Naive B cell (primary cell): ENCODE data around the gene MFSD6. TPM values are rescaled to one million over a fixed set of nuclear protein-coding genes. Genes with fewer than 3 reads are reported as not detected.

Experiments used
- ATAC-seq, 2 donors: fragments of 150-1000 bp; cut with Tn5 transposase; 2 replicates each; pipeline ENCODE4 v1.10.0; 2021; ENCODE audit warnings: low read depth in 2 of 2, mild to moderate bottlenecking in 2 of 2, moderate library complexity in 2 of 2
- DNase-seq: peaks from one replicate; pipeline ENCODE4 v3.0.0; 2022
- H3K27ac Mint-ChIP-seq, 6 donors: one replicate each; pipeline ENCODE4 v1.8.0; 2020 to 2022; ENCODE audit warnings: mild to moderate bottlenecking in 6 of 6, mixed read lengths in 6 of 6, moderate library complexity in 5 of 6, inconsistent platforms in 2 of 6
- H3K27me3 Mint-ChIP-seq, 3 donors: one replicate each; pipeline ENCODE4 v1.8.0; 2021 to 2022; ENCODE audit warnings: mixed read lengths in 3 of 3, mild to moderate bottlenecking in 1 of 3
- H3K36me3 Mint-ChIP-seq, 2 donors: one replicate each; pipeline ENCODE4 v1.8.0; 2020 to 2022; ENCODE audit warnings: mixed read lengths in 2 of 2, inconsistent platforms in 1 of 2, mild to moderate bottlenecking in 1 of 2
- H3K4me1 Mint-ChIP-seq, 3 donors: one replicate each; pipeline ENCODE4 v1.8.0; 2020 to 2022; ENCODE audit warnings: mixed read lengths in 3 of 3, inconsistent platforms in 1 of 3, mild to moderate bottlenecking in 1 of 3, moderate library complexity in 1 of 3
- H3K4me3 Mint-ChIP-seq, 8 donors: one replicate each; pipeline ENCODE4 v1.8.0; 2020 to 2022; ENCODE audit warnings: mild to moderate bottlenecking in 8 of 8, mixed read lengths in 8 of 8, moderate library complexity in 8 of 8, inconsistent platforms in 2 of 8
- H3K9me3 Mint-ChIP-seq, 7 donors: one replicate each; pipeline ENCODE4 v1.8.0; 2020 to 2022; ENCODE audit warnings: mixed read lengths in 7 of 7, mild to moderate bottlenecking in 5 of 7, inconsistent platforms in 2 of 7, moderate library complexity in 1 of 7
- polyA plus RNA-seq, 6 donors: library from polyadenylated mRNA; unstranded; fragments of 300-500 nt; fragmentation: Illumina TruSeq; gene quantifications; one replicate each; pipeline ENCODE4 v1.2.3, GENCODE V29; 2021; ENCODE audit warnings: low read depth in 6 of 6

MFSD6 gene
- polyA plus RNA-seq, 6 donors from 2014 or later, result 2.0 to 16.7 (median 12.0) TPM

- Mint-ChIP-seq H3K36me3 (no peaks in the 10 kb centered on the region), H3K27me3 (no peaks in the 10 kb centered on the region), H3K27ac (no peak overlapping the region), H3K4me1 (no peaks in the 10 kb centered on the region), H3K4me3 (no peak overlapping the region), H3K9me3 (peaks cover 0 to 4% (median 0%) of the 10 kb centered on the region in 7 donors)
- ATAC-seq, result no peak
- no peak for DNase-seq
Measured at GRCh38 chr2:190378880-190379237, 29.3 kb upstream of the MFSD6 start.

- Mint-ChIP-seq H3K27me3 (no peaks in the 10 kb centered on the region), H3K36me3 (no peaks in the 10 kb centered on the region), H3K9me3 (peaks cover 0 to 4% (median 0%) of the 10 kb centered on the region in 7 donors), H3K4me3 (no peak overlapping the region), H3K27ac (no peak overlapping the region), H3K4me1 (no peaks in the 10 kb centered on the region)
- no peak for ATAC-seq
- DNase-seq, result no peak
Measured at GRCh38 chr2:190379249-190379964, 28.7 kb upstream of the MFSD6 start.

GRCh38 chr2:190380962-190381412 is 27.2 kb upstream of the MFSD6 start:
- no peak for ATAC-seq
- H3K9me3 Mint-ChIP-seq, result peaks cover 0 to 4% (median 0%) of the 10 kb centered on the region in 7 donors

GRCh38 chr2:190382851-190383250 is 25.3 kb upstream of the MFSD6 start:
- Mint-ChIP-seq H3K36me3 (no peaks in the 10 kb centered on the region), H3K27me3 (no peaks in the 10 kb centered on the region), H3K4me3 (no peak overlapping the region), H3K9me3 (no peaks in the 10 kb centered on the region), H3K4me1 (no peaks in the 10 kb centered on the region), H3K27ac (no peak overlapping the region)
- ATAC-seq (peak; percentile 61 to 80), DNase-seq (peak; percentile 38)

More at GRCh38 chr2:190380962-190381412, 27.2 kb upstream of the MFSD6 start:
- no peaks in the 10 kb centered on the region for H3K4me1 Mint-ChIP-seq
- no peak overlapping the region for H3K4me3 Mint-ChIP-seq
- no peak for DNase-seq
- H3K27me3 Mint-ChIP-seq, result no peaks in the 10 kb centered on the region
- no peak overlapping the region for H3K27ac Mint-ChIP-seq
- no peaks in the 10 kb centered on the region for H3K36me3 Mint-ChIP-seq

- H3K4me3 Mint-ChIP-seq, result no peak overlapping the region
Measured at GRCh38 chr2:190387422-190387821, 20.7 kb upstream of the MFSD6 start.

GRCh38 chr2:190396271-190396670 is 11.9 kb upstream of the MFSD6 start:
- Mint-ChIP-seq H3K27me3 (peaks cover 0 to 11% (median 5%) of the 10 kb centered on the region in 3 donors), H3K4me1 (no peaks in the 10 kb centered on the region)
- no peak for ATAC-seq

More at GRCh38 chr2:190387422-190387821, 20.7 kb upstream of the MFSD6 start:
- H3K4me1 Mint-ChIP-seq, result no peaks in the 10 kb centered on the region
- DNase-seq (no peak), ATAC-seq (no peak)
- peaks cover 0 to 12% (median 0%) of the 10 kb centered on the region in 3 donors for H3K27me3 Mint-ChIP-seq
- no peak overlapping the region for H3K27ac Mint-ChIP-seq
- no peaks in the 10 kb centered on the region for H3K9me3 Mint-ChIP-seq
- H3K36me3 Mint-ChIP-seq, result no peaks in the 10 kb centered on the region

GRCh38 chr2:190402986-190403603 is 5.1 kb upstream of the MFSD6 start:
- peak overlapping the region in 1 of 6 donors; percentile 48 for H3K27ac Mint-ChIP-seq

More at GRCh38 chr2:190396271-190396670, 11.9 kb upstream of the MFSD6 start:
- no peaks in the 10 kb centered on the region for H3K36me3 Mint-ChIP-seq
- H3K9me3 Mint-ChIP-seq, result no peaks in the 10 kb centered on the region
- no peak overlapping the region for H3K27ac Mint-ChIP-seq
- no peak overlapping the region for H3K4me3 Mint-ChIP-seq
- no peak for DNase-seq

GRCh38 chr2:190404487-190404886 is 3.7 kb upstream of the MFSD6 start:
- Mint-ChIP-seq H3K27ac (no peak overlapping the region), H3K36me3 (no peaks in the 10 kb centered on the region), H3K9me3 (no peaks in the 10 kb centered on the region), H3K4me1 (peaks cover 4 to 12% (median 6%) of the 10 kb centered on the region in 3 donors), H3K27me3 (no peaks in the 10 kb centered on the region), H3K4me3 (no peak overlapping the region)
- no peak for DNase-seq
- no peak for ATAC-seq

More at GRCh38 chr2:190402986-190403603, 5.1 kb upstream of the MFSD6 start:
- Mint-ChIP-seq H3K9me3 (no peaks in the 10 kb centered on the region), H3K36me3 (no peaks in the 10 kb centered on the region), H3K27me3 (no peaks in the 10 kb centered on the region), H3K4me3 (no peak overlapping the region), H3K4me1 (peaks cover 0 to 6% (median 0%) of the 10 kb centered on the region in 3 donors)
- ATAC-seq (no peak), DNase-seq (no peak)

GRCh38 chr2:190405070-190405469 is 3.1 kb upstream of the MFSD6 start:
- DNase-seq (no peak), ATAC-seq (no peak)
- Mint-ChIP-seq H3K4me1 (peaks cover 9 to 17% (median 10%) of the 10 kb centered on the region in 3 donors), H3K27ac (no peak overlapping the region), H3K36me3 (no peaks in the 10 kb centered on the region), H3K4me3 (no peak overlapping the region), H3K27me3 (no peaks in the 10 kb centered on the region), H3K9me3 (no peaks in the 10 kb centered on the region)

GRCh38 chr2:190405995-190406394 is 2.2 kb upstream of the MFSD6 start:
- ATAC-seq (no peak), DNase-seq (no peak)
- Mint-ChIP-seq H3K4me1 (peaks cover 9 to 19% (median 10%) of the 10 kb centered on the region in 3 donors), H3K27ac (no peak overlapping the region), H3K4me3 (no peak overlapping the region), H3K27me3 (no peaks in the 10 kb centered on the region), H3K9me3 (no peaks in the 10 kb centered on the region), H3K36me3 (no peaks in the 10 kb centered on the region)

GRCh38 chr2:190406805-190407204 is 1.4 kb upstream of the MFSD6 start:
- H3K27me3 Mint-ChIP-seq, result no peaks in the 10 kb centered on the region
- peak overlapping the region in 2 of 6 donors; percentile 43 to 95 for H3K27ac Mint-ChIP-seq
- no peak for ATAC-seq
- no peaks in the 10 kb centered on the region for H3K36me3 Mint-ChIP-seq
- DNase-seq, result no peak
- H3K4me3 Mint-ChIP-seq, result peak overlapping the region in 2 of 8 donors; percentile 89 to 94
- H3K4me1 Mint-ChIP-seq, result peaks cover 15 to 23% (median 16%) of the 10 kb centered on the region in 3 donors
- H3K9me3 Mint-ChIP-seq, result no peaks in the 10 kb centered on the region

- peak overlapping the region in 7 of 8 donors; percentile 74 to 94 (median 90) for H3K4me3 Mint-ChIP-seq
- DNase-seq (no peak), ATAC-seq (peak in 1 of 2 donors; percentile 18)
- H3K9me3 Mint-ChIP-seq, result no peaks in the 10 kb centered on the region
- H3K27me3 Mint-ChIP-seq, result no peaks in the 10 kb centered on the region
- peak overlapping the region in 5 of 6 donors; percentile 79 to 97 (median 95) for H3K27ac Mint-ChIP-seq
- peaks cover 16 to 25% (median 16%) of the 10 kb centered on the region in 3 donors for H3K4me1 Mint-ChIP-seq
- H3K36me3 Mint-ChIP-seq, result no peaks in the 10 kb centered on the region
Measured at GRCh38 chr2:190407246-190407661, 901 bp upstream of the MFSD6 start.

- H3K4me3 Mint-ChIP-seq, result peak overlapping the region; percentile 78 to 95 (median 92)
- no peaks in the 10 kb centered on the region for H3K27me3 Mint-ChIP-seq
- H3K9me3 Mint-ChIP-seq, result no peaks in the 10 kb centered on the region
- no peaks in the 10 kb centered on the region for H3K36me3 Mint-ChIP-seq
- DNase-seq, result peak; percentile 79
- peaks cover 25 to 33% (median 28%) of the 10 kb centered on the region in 3 donors for H3K4me1 Mint-ChIP-seq
- peak; percentile 71 to 74 for ATAC-seq
- peak overlapping the region; percentile 89 to 97 (median 96) for H3K27ac Mint-ChIP-seq
Measured at GRCh38 chr2:190408538-190409271, 550 bp downstream of the MFSD6 start.
